ENCODE data around the gene BEST1.

BEST1 gene

DNA sequence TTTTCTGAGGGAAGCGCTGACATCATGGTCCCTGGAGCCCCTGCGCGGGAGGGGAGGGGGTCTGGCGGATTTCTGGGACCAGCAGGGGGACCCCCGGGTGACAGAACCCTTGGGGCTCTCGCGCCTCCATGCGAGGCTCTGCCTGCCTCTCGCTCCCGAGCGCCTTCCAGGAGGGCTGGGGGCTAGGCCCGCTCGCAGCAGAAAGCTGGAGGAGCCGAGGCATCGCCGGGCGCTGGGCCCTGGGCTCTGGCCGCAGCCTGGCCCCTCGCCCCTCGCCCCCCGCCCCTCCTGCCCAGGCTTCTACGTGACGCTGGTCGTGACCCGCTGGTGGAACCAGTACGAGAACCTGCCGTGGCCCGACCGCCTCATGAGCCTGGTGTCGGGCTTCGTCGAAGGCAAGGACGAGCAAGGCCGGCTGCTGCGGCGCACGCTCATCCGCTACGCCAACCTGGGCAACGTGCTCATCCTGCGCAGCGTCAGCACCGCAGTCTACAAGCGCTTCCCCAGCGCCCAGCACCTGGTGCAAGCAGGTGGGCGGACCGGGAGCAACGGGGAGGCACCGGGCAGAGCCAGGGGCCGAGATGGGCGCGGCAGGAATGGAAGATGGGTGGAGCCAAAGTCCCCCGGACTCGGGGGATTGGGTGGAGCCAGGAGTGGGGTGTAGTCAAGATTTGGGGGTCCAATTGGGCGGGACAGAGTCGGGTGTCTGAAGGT is 5.4 kb downstream of the BEST1 start:
- H3K4me2 ChIP-seq (ENCODE audit: low read length) = no peak overlapping the region
- no peak overlapping the region for H3K4me3 ChIP-seq (ENCODE audit: low read length)
- TF ChIP-seq, protein P1, sequence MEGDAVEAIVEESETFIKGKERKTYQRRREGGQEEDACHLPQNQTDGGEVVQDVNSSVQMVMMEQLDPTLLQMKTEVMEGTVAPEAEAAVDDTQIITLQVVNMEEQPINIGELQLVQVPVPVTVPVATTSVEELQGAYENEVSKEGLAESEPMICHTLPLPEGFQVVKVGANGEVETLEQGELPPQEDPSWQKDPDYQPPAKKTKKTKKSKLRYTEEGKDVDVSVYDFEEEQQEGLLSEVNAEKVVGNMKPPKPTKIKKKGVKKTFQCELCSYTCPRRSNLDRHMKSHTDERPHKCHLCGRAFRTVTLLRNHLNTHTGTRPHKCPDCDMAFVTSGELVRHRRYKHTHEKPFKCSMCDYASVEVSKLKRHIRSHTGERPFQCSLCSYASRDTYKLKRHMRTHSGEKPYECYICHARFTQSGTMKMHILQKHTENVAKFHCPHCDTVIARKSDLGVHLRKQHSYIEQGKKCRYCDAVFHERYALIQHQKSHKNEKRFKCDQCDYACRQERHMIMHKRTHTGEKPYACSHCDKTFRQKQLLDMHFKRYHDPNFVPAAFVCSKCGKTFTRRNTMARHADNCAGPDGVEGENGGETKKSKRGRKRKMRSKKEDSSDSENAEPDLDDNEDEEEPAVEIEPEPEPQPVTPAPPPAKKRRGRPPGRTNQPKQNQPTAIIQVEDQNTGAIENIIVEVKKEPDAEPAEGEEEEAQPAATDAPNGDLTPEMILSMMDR (IDR thresholded peaks at IDR 0.05; ENCODE audit: low read depth, low read length, poor library complexity, severe bottlenecking) = no peak
- no peak for TF ChIP-seq EZH2phosphoT487 (IDR thresholded peaks at IDR 0.05; ENCODE audit: borderline replicate concordance, low read length)
- no peaks in the 10 kb centered on the region for H3K79me2 ChIP-seq (ENCODE audit: control insufficient read depth, low read length)
- H3K9me3 ChIP-seq (ENCODE audit: control insufficient read depth, insufficient read depth, low read length) = no peaks in the 10 kb centered on the region
- H3K9me2 ChIP-seq (replicated peaks; ENCODE audit: control insufficient read depth, low read length) = no peaks in the 10 kb centered on the region
- no peaks in the 10 kb centered on the region; the same call in 1 of the 2 replicates for H3K27me3 ChIP-seq (ENCODE audit: control insufficient read depth, low read length)
- H3K4me1 ChIP-seq (ENCODE audit: control insufficient read depth, low read length) = no peaks in the 10 kb centered on the region
- no peaks in the 10 kb centered on the region for H3K36me3 ChIP-seq (ENCODE audit: control insufficient read depth, low read length)
- H3K27ac ChIP-seq (ENCODE audit: low read depth, low read length) = no peak overlapping the region
- no peaks in the 10 kb centered on the region for H3F3A ChIP-seq (ENCODE audit: control insufficient read depth, insufficient read depth)
- no peaks in the 10 kb centered on the region; the same call in 1 of the 2 replicates for H4K20me1 ChIP-seq (ENCODE audit: control insufficient read depth, insufficient read depth, low read depth, low read length)

DNA sequence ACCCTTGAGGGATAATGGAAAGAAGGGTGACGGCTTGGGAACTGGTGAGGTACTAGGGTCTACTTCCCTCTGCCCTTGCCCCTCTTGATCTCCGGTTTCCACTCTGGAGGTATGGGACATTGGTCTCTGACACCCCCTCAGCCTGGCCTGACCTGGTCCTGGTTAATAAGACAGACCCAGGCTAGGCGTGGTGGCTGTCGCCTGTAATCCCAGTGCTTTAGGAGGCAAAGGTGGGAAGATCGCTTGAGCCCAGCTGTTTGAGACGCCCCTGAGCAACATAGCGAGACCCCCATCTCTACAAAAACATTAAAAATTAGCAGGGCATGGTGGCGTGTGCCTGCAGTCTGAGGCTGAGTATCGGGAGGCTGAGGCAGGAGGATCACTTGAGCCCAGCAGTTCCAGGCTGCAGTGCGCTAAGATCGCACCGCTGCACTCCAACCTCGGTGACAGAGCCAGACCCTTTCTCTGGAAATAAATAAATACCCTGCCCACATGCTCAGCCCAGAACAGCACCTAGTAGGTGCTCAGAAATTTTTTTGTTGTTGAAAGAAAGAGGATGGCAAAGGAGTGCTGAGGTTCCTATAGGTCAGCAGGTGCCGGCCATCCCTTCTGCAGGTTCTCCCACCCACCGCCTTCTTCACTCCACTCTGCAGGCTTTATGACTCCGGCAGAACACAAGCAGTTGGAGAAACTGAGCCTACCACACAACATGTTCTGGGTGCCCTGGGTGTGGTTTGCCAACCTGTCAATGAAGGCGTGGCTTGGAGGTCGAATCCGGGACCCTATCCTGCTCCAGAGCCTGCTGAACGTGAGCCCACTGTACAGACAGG is 6.3 kb downstream of the BEST1 start:
- Histone ChIP-seq H4K20me1 (ENCODE audit: control insufficient read depth, insufficient read depth, low read depth, low read length) (no peaks in the 10 kb centered on the region; the same call in 1 of the 2 replicates), H3K4me3 (ENCODE audit: low read length) (no peak overlapping the region), H3K9me2 (replicated peaks; ENCODE audit: control insufficient read depth, low read length) (no peaks in the 10 kb centered on the region), H3K27me3 (ENCODE audit: control insufficient read depth, low read length) (no peaks in the 10 kb centered on the region; the same call in 1 of the 2 replicates), H3K9me3 (ENCODE audit: control insufficient read depth, insufficient read depth, low read length) (no peaks in the 10 kb centered on the region), H3K4me2 (ENCODE audit: low read length) (no peak overlapping the region), H3K27ac (ENCODE audit: low read depth, low read length) (no peak overlapping the region), H3F3A (ENCODE audit: control insufficient read depth, insufficient read depth) (no peaks in the 10 kb centered on the region), H3K79me2 (ENCODE audit: control insufficient read depth, low read length) (no peaks in the 10 kb centered on the region), H3K36me3 (ENCODE audit: control insufficient read depth, low read length) (no peaks in the 10 kb centered on the region), H3K4me1 (ENCODE audit: control insufficient read depth, low read length) (no peaks in the 10 kb centered on the region)
- no peak for TF ChIP-seq EZH2phosphoT487 (IDR thresholded peaks at IDR 0.05; ENCODE audit: borderline replicate concordance, low read length)
- TF ChIP-seq, protein P1 (IDR thresholded peaks at IDR 0.05; ENCODE audit: low read depth, low read length, poor library complexity, severe bottlenecking) = no peak

DNA sequence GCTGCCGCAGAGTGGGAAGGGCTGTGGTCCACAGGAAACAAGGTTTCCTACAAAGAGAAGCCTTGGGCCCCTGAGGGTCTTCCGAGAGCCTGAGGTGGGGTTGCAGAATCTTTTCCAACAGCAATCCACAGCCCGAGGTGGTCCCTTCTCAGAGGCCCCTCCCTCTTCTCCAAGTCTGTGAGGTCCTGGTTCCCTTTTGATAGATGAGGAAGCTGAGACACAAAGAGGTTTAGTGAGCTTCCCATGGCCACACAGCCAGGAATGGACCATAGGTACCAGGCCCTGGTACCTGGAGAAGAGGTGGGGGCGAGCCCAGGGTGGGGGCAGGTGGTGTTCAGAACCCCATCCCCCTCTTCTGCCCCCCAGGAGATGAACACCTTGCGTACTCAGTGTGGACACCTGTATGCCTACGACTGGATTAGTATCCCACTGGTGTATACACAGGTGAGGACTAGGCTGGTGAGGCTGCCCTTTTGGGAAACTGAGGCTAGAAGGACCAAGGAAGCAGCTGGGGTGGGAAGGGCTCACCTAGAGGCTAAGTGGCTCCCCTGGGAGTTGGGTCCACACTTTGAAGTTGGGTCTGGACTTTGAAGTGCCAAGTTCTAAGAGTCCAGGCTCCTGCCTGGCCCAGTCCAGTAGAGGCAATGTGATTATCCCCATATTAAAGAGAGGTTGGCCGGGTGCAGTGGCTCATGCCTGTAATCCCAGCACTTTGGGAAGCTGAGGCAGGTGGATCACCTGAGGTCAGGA is 7.0 kb downstream of the BEST1 start:
- H4K20me1 ChIP-seq (ENCODE audit: control insufficient read depth, insufficient read depth, low read depth, low read length) = peaks cover 2% of the 10 kb centered on the region; the same call in 1 of the 2 replicates
- no peaks in the 10 kb centered on the region; the same call in 1 of the 2 replicates for H3K27me3 ChIP-seq (ENCODE audit: control insufficient read depth, low read length)
- H3K9me3 ChIP-seq (ENCODE audit: control insufficient read depth, insufficient read depth, low read length) = no peaks in the 10 kb centered on the region
- TF ChIP-seq, protein P1 (IDR thresholded peaks at IDR 0.05; ENCODE audit: low read depth, low read length, poor library complexity, severe bottlenecking) = no peak
- no peak for TF ChIP-seq EZH2phosphoT487 (IDR thresholded peaks at IDR 0.05; ENCODE audit: borderline replicate concordance, low read length)
- no peaks in the 10 kb centered on the region; the same call in 1 of the 2 replicates for H3K36me3 ChIP-seq (ENCODE audit: control insufficient read depth, low read length)
- no peaks in the 10 kb centered on the region for H3K9me2 ChIP-seq (replicated peaks; ENCODE audit: control insufficient read depth, low read length)
- no peak overlapping the region for H3K4me3 ChIP-seq (ENCODE audit: low read length)
- no peaks in the 10 kb centered on the region for H3F3A ChIP-seq (ENCODE audit: control insufficient read depth, insufficient read depth)
- no peak overlapping the region for H3K4me2 ChIP-seq (ENCODE audit: low read length)
- no peaks in the 10 kb centered on the region for H3K79me2 ChIP-seq (ENCODE audit: control insufficient read depth, low read length)
- no peaks in the 10 kb centered on the region for H3K4me1 ChIP-seq (ENCODE audit: control insufficient read depth, low read length)
- no peak overlapping the region for H3K27ac ChIP-seq (ENCODE audit: low read depth, low read length)

Data from DOHH2 (cell line).